Ishikawa (cell line): ENCODE measurements around the gene CAPRIN2.

ENCODE experiments used
- CEBPB ChIP-seq: IDR thresholded peaks from 2 replicates; pipeline ENCODE4 v1.6.1; 2012
- CREB1 ChIP-seq: IDR thresholded peaks from 2 replicates; pipeline ENCODE4 v1.6.1; 2012; ENCODE audit warnings: low read depth
- EGR1 ChIP-seq: IDR thresholded peaks from 2 replicates; pipeline ENCODE4 v1.6.1; 2012
- EP300 ChIP-seq: IDR thresholded peaks from 2 replicates; pipeline ENCODE4 v1.6.1; 2012; ENCODE audit warnings: borderline replicate concordance
- FOXM1 ChIP-seq: IDR thresholded peaks from 2 replicates; pipeline ENCODE4 v1.6.1; 2012; ENCODE audit warnings: low read depth, borderline replicate concordance
- NFIC ChIP-seq: IDR thresholded peaks from 2 replicates; pipeline ENCODE4 v1.6.1; 2012
- RAD21 ChIP-seq: IDR thresholded peaks from 2 replicates; pipeline ENCODE4 v1.6.1; 2012; ENCODE audit warnings: low read depth
- REST ChIP-seq: IDR thresholded peaks from 2 replicates; pipeline ENCODE4 v1.6.1; 2012; ENCODE audit warnings: low read depth, mild to moderate bottlenecking
- TAF1 ChIP-seq: IDR thresholded peaks from 2 replicates; pipeline ENCODE4 v1.6.1; 2012; ENCODE audit warnings: low read depth, mild to moderate bottlenecking
- TCF12 ChIP-seq: IDR thresholded peaks from 2 replicates; pipeline ENCODE4 v1.6.1; 2012; ENCODE audit warnings: low read depth
- TEAD4 ChIP-seq: IDR thresholded peaks from 2 replicates; pipeline ENCODE4 v1.6.1; 2012
- YY1 ChIP-seq: IDR thresholded peaks from 2 replicates; pipeline ENCODE4 v1.6.1; 2012; ENCODE audit warnings: low read depth
- ZBTB7A ChIP-seq: IDR thresholded peaks from 2 replicates; pipeline ENCODE4 v1.6.1; 2012; ENCODE audit warnings: low read depth
- TF ChIP-seq, protein P1 (sequence below): IDR thresholded peaks from 2 replicates; pipeline ENCODE4 v1.6.1; 2012
- TF ChIP-seq, protein P2 (sequence below): IDR thresholded peaks from 2 replicates; pipeline ENCODE4 v1.6.1; 2012

CAPRIN2 gene

DNA sequence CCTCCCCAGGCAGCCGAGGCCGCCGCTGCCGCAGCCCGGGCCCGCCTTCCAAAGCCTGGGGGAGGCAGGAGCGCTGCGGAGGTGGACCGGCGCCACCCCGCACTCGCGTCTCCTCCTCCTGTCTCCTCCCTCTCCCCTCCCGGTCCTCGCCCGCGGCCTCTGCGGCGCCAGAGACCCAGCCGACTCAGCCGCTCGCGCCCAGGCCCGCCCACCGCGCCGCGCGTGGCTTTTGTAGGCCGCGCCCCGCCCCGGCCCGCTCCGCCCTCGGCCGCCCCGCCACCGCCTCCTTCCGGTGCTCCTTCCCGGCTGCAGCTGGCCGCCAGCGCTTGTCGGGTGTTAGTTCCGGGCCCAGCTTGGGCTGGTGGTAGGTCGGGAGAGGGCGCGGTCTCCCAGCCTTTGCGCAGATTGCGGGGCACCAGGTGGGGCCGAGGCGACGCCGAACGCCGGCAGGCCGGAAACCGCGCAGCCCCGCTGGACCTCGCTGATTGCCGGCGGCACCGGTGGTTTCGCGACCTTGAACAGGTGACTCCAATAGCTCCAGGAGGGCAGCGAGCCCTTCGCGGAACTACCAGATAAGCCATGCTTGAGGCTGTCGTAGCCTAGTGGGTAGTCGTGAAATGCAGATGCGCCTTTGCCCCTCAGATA is at the start of gene CAPRIN2:
TSS of gene CAPRIN2 (minus strand) at position 202 of the 645 bp plus-strand sequence. CDS start 1,431 bp downstream, outside the sequence.
- TF ChIP-seq EGR1 = peak; percentile 84
- TF ChIP-seq YY1 = peak; percentile 5
- peak; percentile 69 for TF ChIP-seq RAD21
- no peak; the same call in 1 of the 2 replicates for TF ChIP-seq NFIC
- TF ChIP-seq, protein P1, sequence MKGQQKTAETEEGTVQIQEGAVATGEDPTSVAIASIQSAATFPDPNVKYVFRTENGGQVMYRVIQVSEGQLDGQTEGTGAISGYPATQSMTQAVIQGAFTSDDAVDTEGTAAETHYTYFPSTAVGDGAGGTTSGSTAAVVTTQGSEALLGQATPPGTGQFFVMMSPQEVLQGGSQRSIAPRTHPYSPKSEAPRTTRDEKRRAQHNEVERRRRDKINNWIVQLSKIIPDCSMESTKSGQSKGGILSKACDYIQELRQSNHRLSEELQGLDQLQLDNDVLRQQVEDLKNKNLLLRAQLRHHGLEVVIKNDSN = peak; percentile 39; the same call in 1 of the 2 replicates
- TF ChIP-seq CEBPB = no peak
- TF ChIP-seq, protein P2, sequence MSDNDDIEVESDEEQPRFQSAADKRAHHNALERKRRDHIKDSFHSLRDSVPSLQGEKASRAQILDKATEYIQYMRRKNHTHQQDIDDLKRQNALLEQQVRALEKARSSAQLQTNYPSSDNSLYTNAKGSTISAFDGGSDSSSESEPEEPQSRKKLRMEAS = peak; percentile 90
- peak; percentile 45; the same call in 1 of the 2 replicates for TF ChIP-seq EP300
- TF ChIP-seq REST = no peak
- TF ChIP-seq ZBTB7A = no peak; the same call in 1 of the 2 replicates
- no peak for TF ChIP-seq FOXM1
- TF ChIP-seq TCF12 = peak; percentile 75
- no peak; the same call in 1 of the 2 replicates for TF ChIP-seq TEAD4
- peak; percentile 86 for TF ChIP-seq TAF1
- no peak; the same call in 1 of the 2 replicates for TF ChIP-seq CREB1

DNA sequence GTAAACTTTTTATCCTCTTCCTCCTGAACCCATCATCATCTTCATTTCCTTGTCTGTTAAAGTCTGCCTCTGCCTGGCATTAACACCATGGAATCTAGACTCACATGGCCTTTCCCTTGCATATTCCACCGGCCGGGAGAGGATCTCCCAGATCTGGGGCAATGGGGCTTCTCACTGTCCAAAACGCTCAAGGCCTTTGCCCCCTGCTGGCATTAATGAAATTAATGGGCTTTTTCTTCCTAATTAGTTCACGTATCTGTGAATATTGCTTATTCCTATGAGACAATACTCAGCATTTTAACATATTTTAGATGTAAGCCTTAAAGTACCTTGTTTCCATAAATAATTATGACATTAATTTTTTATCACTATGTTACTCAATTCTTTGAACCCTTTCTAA is 42.9 kb upstream of the CAPRIN2 start:
- TF ChIP-seq FOXM1 = no peak
- TF ChIP-seq ZBTB7A = no peak
- no peak for TF ChIP-seq CEBPB
- TF ChIP-seq, protein P1 = no peak
- no peak for TF ChIP-seq CREB1
- no peak for TF ChIP-seq REST
- TF ChIP-seq, protein P2 = no peak
- TF ChIP-seq TAF1 = no peak
- TF ChIP-seq EGR1 = no peak
- TF ChIP-seq NFIC = no peak

GRCh38 chr12:30796891-30797371 is 42.2 kb upstream of the CAPRIN2 start:
- TF ChIP-seq CREB1 = no peak
- no peak for TF ChIP-seq CEBPB
- TF ChIP-seq RAD21 = no peak
- TF ChIP-seq NFIC = no peak
- TF ChIP-seq, protein P2 = no peak
- TF ChIP-seq TCF12 = no peak
- no peak for TF ChIP-seq TAF1
- TF ChIP-seq YY1 = no peak
- TF ChIP-seq REST = no peak
- TF ChIP-seq EGR1 = no peak
- TF ChIP-seq EP300 = no peak
- TF ChIP-seq, protein P1 = no peak
- TF ChIP-seq ZBTB7A = no peak
- TF ChIP-seq FOXM1 = no peak
- TF ChIP-seq TEAD4 = no peak
